LNCaP clone FGC (cell line): ENCODE measurements around the gene EXOC4.
"Not testable (repeated sequence)": the region's sequence is repeated elsewhere in the genome, so short reads cannot be mapped to it uniquely, and the experiment has no call there.

ENCODE experiments used
- DNase-seq: peaks from one replicate; pipeline ENCODE4 v3.0.0-alpha.2; 2011; ENCODE audit warnings: low read depth
- H3K4me3 ChIP-seq: 2 replicates; pipeline ENCODE4 v1.5.1; 2011; ENCODE audit warnings: mild to moderate bottlenecking, low read depth, low read length, control low read depth
- TF ChIP-seq, protein P1 (sequence below): IDR thresholded peaks from 2 replicates; pipeline ENCODE4 v1.5.1; 2012; ENCODE audit warnings: mild to moderate bottlenecking; ENCODE audit not compliant: control insufficient read depth, insufficient read depth; ENCODE audit errors: extremely low read depth

Gene EXOC4

DNA sequence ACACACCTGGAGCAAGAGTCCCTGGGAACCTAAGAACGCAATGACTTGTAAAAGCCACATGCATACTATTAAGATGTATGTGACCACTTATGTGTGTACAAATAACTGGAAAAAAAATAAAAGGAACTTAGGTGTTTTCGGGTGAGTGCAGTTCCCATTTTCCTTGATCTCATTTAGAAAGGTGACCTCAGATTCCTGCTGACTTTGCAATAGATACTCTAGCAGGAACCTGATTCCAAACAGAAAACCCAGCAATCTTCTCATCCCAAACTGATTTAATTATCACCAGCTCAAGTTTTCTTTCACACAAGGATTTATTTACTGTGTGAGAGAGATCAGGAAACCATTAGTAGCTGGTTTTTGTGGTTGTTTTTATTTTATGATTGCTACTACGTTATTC is 817.8 kb downstream of the EXOC4 start:
- no peak overlapping the region for H3K4me3 ChIP-seq
- DNase-seq, result no peak
- TF ChIP-seq, protein P1, sequence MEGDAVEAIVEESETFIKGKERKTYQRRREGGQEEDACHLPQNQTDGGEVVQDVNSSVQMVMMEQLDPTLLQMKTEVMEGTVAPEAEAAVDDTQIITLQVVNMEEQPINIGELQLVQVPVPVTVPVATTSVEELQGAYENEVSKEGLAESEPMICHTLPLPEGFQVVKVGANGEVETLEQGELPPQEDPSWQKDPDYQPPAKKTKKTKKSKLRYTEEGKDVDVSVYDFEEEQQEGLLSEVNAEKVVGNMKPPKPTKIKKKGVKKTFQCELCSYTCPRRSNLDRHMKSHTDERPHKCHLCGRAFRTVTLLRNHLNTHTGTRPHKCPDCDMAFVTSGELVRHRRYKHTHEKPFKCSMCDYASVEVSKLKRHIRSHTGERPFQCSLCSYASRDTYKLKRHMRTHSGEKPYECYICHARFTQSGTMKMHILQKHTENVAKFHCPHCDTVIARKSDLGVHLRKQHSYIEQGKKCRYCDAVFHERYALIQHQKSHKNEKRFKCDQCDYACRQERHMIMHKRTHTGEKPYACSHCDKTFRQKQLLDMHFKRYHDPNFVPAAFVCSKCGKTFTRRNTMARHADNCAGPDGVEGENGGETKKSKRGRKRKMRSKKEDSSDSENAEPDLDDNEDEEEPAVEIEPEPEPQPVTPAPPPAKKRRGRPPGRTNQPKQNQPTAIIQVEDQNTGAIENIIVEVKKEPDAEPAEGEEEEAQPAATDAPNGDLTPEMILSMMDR, result no peak

DNA sequence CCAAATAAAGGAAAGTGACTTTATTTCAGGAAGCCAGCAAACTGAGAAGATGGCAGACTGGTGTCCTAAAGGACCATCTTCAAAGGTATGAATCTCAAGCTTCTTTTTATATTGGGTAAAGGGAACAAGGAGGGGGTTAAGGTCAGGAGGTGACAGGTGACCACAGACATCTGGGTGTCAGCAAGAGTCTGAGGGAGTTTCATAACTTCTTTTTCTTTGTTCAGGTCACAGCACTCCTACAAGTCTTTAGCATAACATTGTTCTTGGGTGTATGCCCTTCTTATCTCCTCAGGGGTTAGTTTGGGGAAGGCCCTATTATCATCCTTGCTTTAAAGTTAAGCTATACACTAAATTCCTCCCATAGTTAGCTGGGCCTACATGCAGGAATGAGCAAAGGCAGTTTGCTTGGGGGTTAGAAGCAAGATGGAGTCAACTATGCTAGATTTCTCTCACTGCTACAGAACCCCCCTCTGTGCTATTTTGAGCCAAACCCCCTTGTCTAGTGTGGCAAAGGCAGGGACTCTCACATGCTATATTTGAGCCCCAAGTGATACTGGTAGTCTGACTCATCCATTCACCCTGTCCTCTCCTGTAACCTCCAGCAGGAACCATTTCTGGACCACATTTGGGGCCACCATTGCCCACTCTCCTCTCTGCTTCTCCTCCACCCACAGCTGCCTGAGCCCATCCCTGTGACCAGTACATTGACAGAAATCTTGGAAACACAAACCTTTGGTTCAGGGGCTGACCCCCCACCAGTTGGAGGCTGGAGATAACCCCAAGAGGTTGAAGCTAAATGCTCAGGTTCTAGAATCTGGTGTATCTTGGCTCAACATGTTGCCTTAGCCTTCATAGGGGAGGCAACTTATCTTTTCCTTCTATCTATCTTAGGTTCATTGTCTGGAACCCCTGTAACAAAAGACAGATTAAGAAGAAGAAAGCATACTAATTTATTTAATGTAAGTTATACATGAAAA is 818.8 kb downstream of the EXOC4 start:
- H3K4me3 ChIP-seq, result no peak overlapping the region
- TF ChIP-seq, protein P1, result no peak
- no peak for DNase-seq

DNA sequence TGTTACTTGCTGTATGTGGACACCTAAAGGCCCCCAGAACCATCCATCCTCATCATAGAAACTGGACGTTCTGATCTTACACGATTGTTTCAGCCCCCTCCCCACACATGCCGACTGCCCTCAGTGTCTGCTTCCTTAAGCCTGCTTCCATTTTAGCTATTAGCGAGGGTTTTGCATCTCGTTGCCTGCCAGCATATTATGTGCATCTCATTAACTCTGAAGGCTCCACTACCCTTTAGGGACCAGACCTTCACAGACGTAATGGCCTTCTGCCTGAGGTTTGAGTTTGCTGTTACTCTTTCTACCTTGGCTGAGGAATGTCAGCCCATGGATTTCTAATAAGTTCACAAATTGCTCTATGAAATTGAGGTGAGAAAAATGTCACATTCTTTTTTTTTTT is 820.4 kb downstream of the EXOC4 start:
- DNase-seq, result no peak

DNA sequence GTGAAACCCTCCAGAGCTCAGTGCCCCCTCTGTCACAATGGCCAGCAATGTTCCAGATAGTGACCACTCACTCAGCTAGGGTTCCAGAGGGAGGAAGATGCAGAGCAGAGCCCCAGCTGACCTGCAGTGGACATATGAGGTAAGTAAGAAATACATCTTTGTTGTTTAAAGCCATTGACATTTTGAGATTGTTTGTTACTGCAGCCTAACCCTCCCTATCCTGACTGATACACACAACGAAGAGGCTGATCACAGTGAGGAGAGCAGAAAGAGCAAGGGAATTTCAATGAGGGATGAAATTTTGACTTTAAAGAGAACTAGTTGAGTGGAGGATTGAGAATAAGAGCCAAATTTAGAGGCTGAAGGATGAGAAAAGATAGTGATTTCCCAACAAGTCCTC is 822.9 kb downstream of the EXOC4 start:
- no peak for DNase-seq
- H3K4me3 ChIP-seq, result no peak overlapping the region
- TF ChIP-seq, protein P1, result no peak

More for the DNA sequence above, 820.4 kb downstream of the EXOC4 start:
- TF ChIP-seq, protein P1, result no peak
- no peak overlapping the region for H3K4me3 ChIP-seq

DNA sequence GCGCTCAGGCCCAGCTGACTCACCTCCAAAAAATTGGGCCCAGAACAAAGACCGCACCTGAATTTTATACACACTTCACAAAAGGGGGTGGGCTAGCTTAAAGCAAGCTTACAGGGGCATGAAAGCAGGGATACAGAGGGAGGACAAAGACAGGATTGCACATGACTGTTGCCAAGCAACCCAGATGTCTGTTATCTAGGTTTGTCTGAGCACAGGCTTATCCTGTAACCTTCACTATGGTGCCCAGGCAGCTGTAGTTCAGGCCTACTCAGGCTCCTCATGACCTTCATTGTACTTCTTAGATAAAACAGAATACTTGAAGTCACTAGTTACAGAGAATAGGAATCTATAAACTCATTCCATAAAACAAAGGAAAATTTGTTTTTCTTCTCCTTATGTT is 824.7 kb downstream of the EXOC4 start:
- not testable (repeated sequence) for H3K4me3 ChIP-seq, DNase-seq

DNA sequence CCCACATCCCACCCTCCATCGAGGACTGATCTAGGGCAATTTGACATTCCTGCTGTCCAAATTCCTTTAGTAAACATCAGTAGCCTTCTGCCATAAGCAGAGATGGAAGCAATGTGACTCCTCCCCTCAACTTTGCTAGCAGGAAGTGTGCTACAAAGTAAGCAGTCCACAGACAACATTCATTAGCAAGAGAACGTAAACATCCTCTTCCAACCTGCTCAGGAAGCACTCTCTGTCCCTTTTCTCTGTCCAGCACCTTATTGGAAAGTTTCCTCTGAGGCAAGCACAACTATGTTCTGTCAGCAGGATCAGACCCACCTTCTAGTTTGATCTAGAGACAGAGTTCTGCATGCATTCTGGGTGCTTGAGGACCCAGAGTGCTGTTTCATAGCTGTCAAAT is 826.1 kb downstream of the EXOC4 start:
- DNase-seq, result peak; percentile 15
- TF ChIP-seq, protein P1, result no peak
- H3K4me3 ChIP-seq, result no peak overlapping the region

DNA sequence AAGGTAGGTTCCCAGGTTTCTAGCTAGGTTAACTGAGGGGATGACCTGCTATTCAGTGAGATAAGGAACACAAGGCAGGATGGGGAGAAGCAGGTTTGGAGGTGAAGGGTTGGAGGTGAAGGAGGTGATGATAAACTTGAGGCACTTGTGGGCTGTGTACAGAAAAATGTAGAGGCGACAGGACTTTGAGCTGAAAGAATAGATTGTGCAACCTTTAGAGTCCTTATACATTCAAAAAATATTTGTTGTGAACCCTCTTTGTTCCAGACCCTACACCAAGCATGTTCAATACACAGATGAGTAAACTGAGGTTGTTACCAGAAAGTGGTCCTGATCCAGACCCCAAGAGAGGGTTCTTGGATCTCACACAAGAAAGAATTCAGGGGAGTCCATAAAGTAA is 828.8 kb downstream of the EXOC4 start:
- no peak for DNase-seq
- TF ChIP-seq, protein P1, result no peak
- H3K4me3 ChIP-seq, result no peak overlapping the region
